NAMALWA (cell line): ENCODE results near the gene VPS16.
A peak's percentile ranks its signal among the peaks of the same experiment; 100 is the strongest.

Experiments used
- DNase-seq: peaks from one replicate; pipeline ENCODE4 v3.0.0-alpha.2; 2015; ENCODE audit warnings: low spot score

Gene VPS16

GRCh38 chr20:2840138-2840966 lies at the start of gene VPS16, which contains the start of gene PCED1A:
VPS16 (plus strand) TSS chr20:2840745; CDS start chr20:2840775, 30 bp downstream.
PCED1A (minus strand) TSS chr20:2840655; CDS start chr20:2839912, 743 bp downstream.
- peak; percentile 83 for DNase-seq

DNA sequence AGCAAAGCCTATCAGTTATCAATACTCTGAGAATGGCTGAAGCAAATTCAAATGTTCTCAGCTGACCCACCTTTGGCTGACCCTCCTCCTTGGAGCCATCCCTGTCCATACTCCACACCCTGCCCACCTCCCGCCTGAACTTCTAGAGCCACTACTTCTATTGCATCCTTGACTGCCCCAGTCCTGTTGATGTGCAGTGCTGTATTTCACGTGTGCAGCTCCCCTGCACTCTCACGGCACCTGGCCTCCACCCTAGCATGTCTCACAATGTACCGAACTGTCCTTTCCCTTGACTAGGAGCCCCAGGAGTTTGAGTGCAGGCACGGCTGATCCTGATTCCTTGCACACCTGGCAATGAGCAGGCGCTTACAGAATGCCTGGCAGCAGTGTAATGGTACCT lies 47.1 kb upstream of the VPS16 start:
- DNase-seq = no peak

GRCh38 chr20:2794202-2794748 lies 46.3 kb upstream of the VPS16 start:
- no peak for DNase-seq

GRCh38 chr20:2794866-2795447 lies 45.6 kb upstream of the VPS16 start:
- no peak for DNase-seq

DNA sequence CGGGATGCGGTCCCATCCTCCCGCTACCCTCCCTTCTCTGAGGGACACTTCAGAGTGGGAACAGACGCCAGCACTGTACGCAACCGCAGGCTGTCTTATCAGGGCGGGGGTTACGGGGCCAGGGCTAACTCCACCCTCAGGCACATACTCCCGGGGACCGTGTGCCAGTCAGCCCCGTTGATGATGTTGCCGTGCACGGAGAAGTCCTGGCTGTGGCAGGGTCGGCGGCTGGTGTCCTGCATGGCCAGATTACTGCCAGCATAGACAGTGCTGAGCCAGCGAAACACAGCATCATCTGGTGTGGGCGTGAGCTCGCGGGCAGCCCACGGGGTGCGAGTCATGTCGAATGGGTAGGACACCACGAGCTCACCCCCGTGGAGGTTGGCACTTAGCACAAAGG lies 45.1 kb upstream of the VPS16 start:
- no peak for DNase-seq

DNA sequence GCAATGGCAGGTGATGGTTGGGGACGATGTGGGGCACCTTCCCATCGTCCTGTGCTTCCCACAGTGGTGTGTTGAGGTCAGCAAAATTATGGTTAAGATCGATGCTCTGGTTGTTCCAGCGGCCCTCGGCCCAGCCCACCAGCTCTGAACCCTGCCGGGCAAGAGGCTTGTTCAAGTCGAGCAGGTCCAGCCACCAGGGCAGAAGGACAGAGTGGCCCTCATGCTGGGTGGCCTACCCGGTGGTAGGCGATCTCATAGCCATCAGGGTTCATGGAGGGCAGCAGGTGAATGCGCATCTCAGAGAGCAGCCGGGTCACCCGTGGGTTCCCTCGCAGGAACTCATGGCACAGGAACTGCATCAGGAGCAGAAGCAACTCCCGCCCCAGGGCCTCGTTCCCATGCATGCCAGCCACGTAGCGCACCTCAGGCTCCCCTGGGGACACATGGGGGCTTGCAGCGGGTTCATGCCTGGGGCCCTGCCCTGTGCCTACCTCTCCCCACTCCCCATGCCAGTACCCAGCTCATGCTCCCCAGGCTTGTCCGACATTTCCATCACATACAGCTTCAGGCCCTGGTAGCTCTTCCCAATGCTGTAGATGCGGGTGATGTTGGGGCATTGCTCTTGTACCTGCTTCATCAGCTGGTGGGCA lies 44.4 kb upstream of the VPS16 start:
- DNase-seq = no peak

GRCh38 chr20:2797136-2797983 lies 43.2 kb upstream of the VPS16 start:
- DNase-seq = no peak

GRCh38 chr20:2798095-2798805 lies 42.3 kb upstream of the VPS16 start:
- no peak for DNase-seq

GRCh38 chr20:2798814-2799213 lies 41.7 kb upstream of the VPS16 start:
- peak; percentile 19 for DNase-seq

- peak; percentile 8 for DNase-seq
Measured at GRCh38 chr20:2799271-2799670, 41.3 kb upstream of the VPS16 start.

DNA sequence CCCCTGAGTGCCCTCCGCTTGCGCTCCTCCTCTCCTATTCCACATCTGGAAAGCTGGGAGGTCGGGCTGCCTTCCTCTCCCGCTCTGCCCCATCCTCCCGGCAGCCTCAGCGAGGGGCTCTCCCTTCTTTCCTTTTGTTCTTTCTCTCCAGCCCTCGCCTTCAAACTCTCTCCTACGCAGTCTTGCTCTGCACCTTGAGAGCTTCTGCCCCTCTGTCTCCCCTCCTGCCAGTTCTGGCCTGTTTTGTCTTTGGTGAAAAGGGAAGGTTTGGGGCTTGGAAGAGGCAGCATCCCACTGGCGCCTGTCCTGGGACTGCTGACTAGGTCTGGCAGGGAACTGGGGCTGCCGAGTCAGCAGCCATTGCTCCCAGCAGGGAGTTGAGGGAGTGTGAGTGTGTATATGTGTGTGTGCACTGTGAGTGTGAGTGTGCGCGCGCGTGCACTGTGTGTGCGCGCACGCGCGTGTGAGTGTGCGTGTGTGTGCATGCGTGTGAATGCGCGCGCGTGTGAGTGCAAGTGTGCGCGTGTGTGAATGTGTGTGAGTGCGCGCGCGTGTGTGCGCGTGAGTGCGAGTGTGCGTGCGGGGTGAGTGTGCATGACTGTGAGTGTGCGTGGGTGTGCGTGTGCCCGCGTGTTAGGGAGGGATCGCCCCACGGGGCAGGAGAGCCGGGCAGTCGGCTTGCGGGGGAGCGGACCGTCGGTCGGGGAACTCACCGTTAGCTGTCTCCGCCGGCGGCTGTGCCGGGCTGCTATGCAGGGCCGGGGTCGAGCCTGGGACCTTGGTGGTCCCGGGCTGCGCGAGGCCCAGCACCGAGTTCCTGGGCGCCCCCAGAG lies 40.6 kb upstream of the VPS16 start:
- peak; percentile 22 for DNase-seq

DNA sequence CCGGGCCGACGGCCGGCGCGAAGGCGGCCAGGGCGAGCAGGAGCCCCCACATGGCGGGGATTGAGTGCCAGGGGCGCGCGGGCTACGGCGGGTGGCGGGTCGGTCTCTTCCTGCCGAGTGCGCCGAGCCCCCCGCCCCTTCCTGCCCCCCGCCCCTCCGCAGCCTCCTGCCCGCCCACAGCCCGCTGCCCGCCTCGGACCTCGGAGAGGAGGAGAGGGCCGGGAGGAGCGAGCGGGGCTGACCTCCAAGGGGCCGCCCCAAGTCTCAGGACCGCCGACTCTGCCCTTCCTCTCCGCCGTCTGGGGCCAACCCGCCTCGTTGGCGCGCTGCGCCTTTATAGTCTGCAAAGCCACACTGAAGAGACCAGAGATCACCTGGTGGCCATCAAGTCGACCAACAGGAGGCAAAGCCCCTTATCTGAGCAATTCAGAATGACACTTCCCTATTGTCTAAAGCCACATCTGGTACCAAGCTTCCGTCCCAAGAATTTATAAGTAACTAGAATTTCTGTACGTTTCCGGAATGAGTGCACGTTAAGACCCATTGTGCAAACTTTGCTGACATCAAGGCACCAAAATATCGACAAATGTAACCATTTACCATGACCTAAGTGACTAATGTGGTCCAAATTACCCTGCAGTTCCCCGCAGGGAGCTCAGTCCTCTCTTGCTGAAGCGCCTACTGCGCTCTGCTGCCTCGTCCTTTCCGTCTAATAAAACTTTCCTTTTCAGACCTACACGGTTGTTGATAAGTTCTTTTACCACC lies 39.8 kb upstream of the VPS16 start, which contains the start of gene CPXM1:
Gene CPXM1, minus strand, starts transcription at position 107 of the 765 bp plus-strand sequence. Its CDS starts 55 bp downstream, at position 52.
- peak; percentile 74 for DNase-seq

DNA sequence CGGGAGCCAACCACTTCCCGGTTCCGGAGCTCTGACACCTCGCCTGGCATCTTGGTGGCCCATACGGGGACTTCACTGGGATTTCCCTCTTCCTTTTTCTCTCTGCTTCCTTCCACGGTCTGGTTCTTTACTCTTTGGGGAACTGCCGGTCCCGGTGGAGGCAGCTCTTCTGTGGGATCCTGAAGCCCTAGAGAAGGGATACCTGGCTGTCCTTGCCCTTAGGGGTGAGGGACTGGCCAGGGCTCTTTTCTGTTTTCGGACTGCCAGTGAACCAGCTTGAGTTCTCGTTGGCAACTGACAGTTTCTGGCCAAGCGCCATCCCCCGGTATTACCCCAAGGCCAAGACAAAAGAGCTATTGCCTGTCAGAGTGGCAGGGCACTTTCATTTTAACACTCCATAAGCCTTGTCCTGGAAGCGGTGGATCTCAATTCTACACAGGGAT lies 39.2 kb upstream of the VPS16 start:
- DNase-seq = no peak

DNA sequence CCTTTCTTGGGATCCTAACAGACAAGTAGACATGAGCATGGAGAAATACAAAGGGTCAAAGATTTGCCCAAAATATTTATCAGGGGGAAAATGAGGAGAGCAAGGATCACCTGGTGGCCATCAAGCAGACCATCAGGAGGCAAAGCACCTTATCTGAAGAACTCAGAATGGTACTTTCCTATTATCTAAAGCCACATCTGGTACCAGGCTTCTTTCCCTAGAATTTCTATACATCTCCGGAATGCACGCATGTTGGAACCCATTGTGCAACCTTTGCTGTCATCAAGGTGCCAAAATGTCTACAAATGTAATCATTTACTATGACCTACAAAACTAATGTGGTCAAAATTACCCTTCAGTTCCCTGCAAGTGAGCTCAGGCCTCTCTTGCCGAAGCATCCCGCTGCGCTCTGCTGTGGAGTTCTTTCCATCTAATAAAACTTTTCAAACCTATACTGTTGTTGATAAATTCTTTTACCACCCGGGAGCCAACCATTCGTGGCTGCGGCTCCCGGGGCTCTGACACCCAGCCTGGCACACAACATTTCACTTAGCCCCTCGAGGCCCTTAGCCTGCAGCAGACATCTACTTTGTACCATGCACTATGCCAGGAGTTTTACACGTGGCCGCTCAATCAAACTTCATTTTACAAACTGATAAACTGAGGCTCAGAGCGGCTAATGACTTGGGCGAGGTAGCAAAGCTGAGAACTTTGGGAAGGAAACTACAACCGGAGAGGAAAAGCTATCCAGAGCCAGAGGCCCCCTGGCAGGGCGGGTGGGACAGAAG lies 36.3 kb upstream of the VPS16 start:
- no peak for DNase-seq

DNA sequence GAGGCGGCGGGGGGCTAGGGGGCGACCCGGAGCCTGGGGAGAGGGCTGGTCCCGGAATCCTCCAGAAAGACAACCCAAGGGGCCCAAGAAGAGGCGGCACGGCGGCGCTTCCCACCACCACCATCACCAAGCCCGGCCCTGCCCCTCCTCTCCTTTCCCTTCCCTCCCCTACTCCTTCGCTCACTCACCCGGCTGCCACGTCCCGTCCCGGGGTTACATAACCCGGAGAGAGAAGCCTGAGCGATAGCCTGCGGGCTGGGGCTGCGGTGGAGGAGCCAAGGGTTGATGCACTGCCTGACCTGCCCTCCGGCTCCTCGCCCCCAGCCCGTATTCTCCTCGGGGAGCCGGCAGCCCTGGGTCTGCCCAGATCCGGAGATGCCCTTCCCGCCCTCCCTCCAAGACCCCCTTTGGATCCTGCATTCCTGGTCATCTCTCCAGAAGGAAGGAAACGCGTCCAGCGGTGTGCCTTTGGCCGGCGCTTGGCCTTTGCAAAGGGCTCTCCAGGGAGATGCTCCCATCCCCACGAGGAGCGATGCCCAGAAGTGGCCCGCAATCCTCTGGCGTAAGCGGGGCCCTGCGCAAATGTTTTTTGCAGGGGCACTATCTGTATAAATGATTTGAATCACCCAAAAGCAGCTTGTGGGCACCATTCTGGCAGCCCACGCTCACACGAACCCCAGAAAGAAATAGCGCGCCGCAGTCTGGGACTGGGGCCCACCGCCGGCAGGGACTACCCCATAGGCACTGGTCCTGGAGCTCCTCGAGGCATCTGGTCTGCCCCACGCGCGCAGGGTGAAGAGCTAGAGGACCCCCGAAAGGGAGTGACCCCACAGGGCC lies 35.5 kb upstream of the VPS16 start:
- DNase-seq = no peak

- no peak for DNase-seq
Measured at GRCh38 chr20:2805689-2806350, 34.7 kb upstream of the VPS16 start.

DNA sequence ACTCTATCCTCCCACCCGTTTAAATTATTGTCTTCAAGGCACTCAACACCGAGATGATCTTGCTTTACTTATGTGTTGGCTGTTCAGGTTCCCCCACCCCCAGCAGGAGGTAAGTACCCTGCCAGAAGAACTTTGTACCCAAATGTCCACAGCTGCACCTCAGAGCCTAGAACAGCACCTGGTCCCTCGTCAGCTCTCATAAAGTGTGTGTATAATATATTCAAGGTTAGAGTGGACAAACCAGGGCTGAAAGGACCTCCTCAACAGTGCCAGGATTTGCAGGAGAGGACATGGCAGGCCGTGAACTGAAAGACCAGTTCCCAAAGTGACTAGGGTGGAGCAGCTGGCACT lies 34.2 kb upstream of the VPS16 start:
- DNase-seq = no peak
